Inflammatory macrophage treated with lipopolysaccharide for 4 hours (primary cell): Measurements from ENCODE around the gene INPPL1.

Experiments
- DNase-seq: peaks from one replicate; pipeline ENCODE4 v3.0.0-alpha.2; 2020

INPPL1 gene

GRCh38 chr11:72232260-72233055 is 7.9 kb downstream of the INPPL1 start:
- DNase-seq: no peak

GRCh38 chr11:72233056-72233772 is 8.6 kb downstream of the INPPL1 start:
- DNase-seq: no peak

- DNase-seq: no peak
Observed at GRCh38 chr11:72233773-72234513, 9.4 kb downstream of the INPPL1 start.

DNA sequence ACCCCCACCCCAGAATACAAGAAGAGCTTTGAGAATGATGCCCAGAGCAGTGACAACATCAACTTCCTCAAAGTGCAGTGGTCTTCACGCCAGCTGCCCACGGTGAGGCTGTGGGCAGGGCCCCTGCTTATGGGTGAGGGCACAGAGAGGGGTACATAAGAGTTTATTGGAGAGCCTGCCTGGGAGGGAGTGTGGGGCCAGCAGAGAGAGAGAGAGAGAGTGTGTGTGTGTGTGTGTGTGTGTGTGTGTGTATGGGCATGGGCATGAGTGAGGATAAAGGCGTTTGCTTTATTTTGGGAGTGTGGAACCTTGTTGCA is 9.9 kb downstream of the INPPL1 start:
- DNase-seq: no peak

- DNase-seq: no peak
Observed at GRCh38 chr11:72234920-72235319, 10.4 kb downstream of the INPPL1 start.

DNA sequence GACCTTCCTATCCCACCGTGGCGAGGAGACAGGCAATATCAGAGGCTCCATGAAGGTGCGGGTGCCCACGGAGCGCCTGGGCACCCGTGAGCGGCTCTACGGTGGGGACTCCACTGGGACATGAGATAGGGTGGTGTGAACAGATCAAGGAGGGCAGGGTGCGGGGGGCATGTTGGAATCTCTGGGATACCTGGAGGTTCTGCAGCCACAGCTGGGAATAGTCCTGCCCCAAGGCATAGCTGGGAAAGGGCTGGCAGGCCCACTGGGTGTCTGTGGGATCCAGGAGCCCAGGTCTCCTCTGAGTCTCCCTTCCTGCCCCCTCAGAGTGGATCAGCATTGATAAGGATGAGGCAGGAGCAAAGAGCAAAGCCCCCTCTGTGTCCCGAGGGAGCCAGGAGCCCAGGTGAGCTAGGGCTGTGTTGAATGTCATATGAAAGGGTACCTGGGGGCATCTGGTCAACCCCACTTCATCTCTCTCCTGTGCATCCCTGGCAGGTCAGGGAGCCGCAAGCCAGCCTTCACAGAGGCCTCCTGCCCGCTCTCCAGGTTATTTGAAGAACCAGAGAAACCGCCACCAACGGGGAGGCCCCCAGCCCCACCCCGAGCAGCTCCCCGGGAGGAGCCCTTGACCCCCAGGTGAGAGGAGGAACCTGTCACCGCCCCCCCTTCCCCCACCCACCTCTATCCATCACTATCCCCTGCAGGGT is 10.9 kb downstream of the INPPL1 start:
- no peak for DNase-seq

- no peak for DNase-seq
Observed at GRCh38 chr11:72236083-72236697, 11.6 kb downstream of the INPPL1 start.

DNA sequence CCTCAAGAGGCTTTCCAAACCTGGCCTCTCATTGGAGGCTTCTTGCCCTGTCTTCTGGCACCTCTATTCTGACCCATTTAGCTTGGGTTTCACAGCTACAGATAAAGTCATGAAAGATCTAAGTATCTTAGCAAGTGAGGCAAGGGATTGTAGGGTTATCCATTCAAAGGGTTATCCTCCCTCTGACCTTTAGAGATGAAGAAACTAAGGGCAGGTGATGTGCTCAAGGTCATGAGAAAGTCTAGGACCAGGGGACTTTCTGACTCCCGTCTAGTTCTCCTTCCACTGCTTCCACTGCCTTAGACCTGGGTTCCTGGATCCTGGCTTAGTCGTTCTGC is 12.2 kb downstream of the INPPL1 start:
- DNase-seq: no peak

DNA sequence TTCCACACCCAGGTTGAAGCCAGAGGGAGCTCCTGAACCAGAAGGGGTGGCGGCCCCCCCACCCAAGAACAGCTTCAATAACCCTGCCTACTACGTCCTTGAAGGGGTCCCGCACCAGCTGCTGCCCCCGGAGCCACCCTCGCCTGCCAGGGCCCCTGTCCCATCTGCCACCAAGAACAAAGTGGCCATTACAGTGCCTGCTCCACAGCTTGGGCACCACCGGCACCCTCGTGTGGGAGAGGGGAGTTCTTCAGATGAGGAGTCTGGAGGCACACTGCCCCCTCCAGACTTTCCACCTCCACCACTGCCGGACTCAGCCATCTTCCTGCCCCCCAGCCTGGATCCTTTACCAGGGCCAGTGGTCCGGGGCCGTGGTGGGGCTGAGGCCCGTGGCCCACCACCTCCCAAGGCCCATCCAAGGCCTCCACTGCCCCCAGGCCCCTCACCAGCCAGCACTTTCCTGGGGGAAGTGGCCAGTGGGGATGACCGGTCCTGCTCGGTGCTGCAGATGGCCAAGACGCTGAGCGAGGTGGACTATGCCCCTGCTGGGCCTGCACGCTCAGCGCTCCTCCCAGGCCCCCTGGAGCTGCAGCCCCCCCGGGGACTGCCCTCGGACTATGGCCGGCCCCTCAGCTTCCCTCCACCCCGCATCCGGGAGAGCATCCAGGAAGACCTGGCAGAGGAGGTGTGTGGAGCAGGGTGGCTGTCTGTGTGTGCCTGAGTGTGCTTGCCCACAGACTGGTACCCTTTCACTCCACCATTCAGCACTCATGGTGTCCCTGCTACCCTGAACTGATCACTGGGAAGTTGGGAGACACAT is 12.8 kb downstream of the INPPL1 start:
- no peak for DNase-seq

GRCh38 chr11:72238040-72238450 is 13.5 kb downstream of the INPPL1 start:
- DNase-seq: peak; percentile 61

- DNase-seq: no peak
Observed at GRCh38 chr11:72238492-72239312, 14.1 kb downstream of the INPPL1 start.

DNA sequence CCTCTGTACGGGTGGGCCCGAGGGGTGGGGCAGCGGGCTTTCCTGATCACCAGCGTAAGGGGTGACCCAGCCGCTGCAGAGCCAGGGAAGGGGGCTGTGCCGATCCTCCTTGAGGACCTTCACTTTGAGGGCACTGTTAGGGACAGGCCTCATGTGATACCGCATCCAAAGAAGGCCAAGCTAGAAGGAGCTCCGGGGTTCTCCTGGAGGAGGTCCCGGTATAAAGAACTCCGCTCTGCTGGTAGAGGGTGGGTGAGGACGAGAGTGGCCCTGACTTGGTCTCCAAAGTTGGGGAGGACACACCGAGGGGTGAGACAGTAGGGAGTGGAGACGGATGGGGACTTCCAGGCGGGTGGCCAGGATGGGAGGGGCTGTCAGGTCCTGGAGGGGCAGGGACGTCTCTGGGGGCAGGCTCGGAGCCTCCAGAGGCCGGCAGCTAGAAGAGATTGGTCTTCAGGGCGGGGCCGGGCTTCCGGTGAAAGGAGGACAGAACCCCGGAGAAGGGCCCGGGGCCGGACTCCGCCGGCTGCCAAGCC is 14.8 kb downstream of the INPPL1 start:
- peak; percentile 26 for DNase-seq

DNA sequence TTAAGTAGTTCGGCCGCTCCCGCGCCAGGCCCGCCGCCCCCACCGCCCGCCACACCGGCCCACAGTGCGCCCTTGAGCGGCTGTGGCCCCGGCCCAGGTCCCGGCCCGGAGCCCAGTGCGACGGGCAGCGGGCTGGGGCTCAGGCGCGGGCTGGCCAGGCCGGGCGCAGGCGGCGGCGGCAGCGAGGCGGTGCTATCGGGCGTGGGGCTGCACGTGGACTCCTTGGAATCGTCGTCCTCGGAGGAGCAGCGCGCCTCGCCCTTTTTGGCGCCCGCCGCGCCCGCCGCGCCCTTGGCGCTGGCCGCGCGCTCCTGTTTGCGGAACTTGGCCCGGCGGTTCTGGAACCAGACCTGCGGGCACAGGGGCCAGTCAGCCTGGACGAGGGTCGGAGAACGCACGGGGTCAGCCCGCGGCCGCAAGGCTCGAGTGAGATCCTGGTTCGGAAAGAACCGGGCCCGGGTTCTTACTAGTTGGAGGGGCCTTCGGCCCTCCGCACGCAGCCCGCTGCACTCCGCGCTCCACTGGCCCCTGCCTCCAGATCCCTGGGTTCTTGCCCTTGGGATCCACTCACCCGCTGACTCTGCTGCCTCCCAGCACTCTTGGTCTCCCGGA is 15.4 kb downstream of the INPPL1 start:
- peak; percentile 42 for DNase-seq

DNA sequence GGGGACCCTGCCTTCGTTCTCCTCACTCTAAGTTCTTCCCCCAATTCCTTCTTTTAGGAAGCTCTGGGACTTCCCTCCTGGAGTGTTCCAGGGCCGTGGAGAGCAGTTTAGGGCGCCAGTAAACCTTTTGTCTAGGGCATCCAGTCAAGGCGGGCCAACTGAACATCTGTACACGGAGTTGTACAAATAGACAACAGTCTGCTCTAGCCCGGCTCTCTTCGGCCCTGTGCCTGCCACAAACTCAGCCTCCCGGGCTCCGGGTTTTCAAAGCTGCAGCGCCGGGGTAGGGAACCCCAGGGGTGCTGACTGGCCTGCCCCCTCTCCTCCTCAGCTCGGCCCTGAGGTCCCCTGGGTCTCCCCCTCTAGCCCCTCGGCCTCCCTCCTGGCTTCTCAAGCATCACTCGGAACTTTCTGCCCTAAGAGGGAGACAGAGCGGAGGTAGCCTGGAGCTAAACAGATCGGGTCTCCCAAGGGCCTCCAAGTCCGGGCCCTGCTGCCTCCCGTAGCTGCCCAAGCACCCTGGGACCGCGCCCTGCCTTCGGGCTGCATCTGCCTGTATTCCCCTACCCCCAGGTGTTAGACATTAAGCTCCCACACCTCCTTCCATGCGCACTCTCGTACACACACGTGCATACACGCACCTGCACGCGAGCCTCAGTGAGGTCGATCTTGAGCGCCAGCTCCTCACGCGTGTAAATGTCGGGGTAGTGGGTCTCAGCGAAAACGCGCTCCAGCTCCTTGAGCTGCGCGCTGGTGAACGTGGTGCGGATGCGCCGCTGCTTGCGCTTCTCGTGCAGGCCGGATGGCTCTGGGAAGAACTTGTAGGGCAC is 16.1 kb downstream of the INPPL1 start:
- no peak for DNase-seq

DNA sequence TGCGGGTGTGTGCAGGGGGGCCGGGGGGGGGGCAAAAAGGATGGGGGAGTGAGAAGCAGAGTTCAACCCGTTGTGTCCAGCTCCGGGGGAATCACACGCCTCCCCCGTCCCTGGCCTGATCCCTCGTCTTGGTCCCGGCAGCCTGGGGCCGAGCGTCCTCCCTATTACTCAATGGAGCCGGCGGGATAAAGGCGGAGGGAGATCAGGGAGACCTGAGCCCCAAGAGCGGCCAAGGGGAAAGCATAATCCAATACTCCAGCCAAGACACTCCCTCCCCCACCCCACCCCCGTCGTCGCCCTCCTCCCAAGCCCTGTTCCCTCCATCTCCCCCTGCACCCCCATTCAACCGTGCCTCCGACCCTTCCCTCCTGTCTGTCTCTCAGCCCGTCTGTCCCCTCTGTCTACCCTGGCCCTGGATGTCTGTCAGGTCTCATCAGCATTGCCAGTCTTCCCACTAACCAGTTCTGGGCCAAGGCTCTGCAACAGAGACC is 16.8 kb downstream of the INPPL1 start:
- DNase-seq: no peak

GRCh38 chr11:72242141-72242540 is 17.6 kb downstream of the INPPL1 start:
- no peak for DNase-seq

GRCh38 chr11:72243173-72244059 is 18.8 kb downstream of the INPPL1 start:
- no peak for DNase-seq

GRCh38 chr11:72244060-72244360 is 19.4 kb downstream of the INPPL1 start, which contains the start of gene PHOX2A:
PHOX2A (minus strand) TSS chr11:72244176; CDS start chr11:72244004, 172 bp downstream.
- no peak for DNase-seq
